Pancreas (tissue), 10 donors: ENCODE data around the gene RAD51B. TPM values are rescaled to one million over a fixed set of nuclear protein-coding genes. Genes with fewer than 3 reads are reported as not detected.

Experiments used
- ATAC-seq, 4 donors: fragments of 200-7000 bp; cut with Tn5 transposase; one replicate each; pipeline versions ENCODE4 v1.8.0 to v1.9.1; 2020; ENCODE audit warnings: mild to moderate bottlenecking in 4 of 4, moderate library complexity in 4 of 4
- DNase-seq, 6 donors: peaks; one replicate each; pipeline ENCODE4 v3.0.0-alpha.2; 2020
- FAIRE-seq: peaks from 2 replicates; lab custom pipeline; 2012; peaks lifted over from hg19 to GRCh38; lab: Jason Lieb, UNC
- H3K27ac ChIP-seq, 4 donors: fragments of 200-600 bp; sonication (generic); 1 replicate in 3 of 4; 2 replicates in 1 of 4; pipeline versions ENCODE4 v1.5.0 to v1.8.0; 2020
- H3K27me3 ChIP-seq, 4 donors: fragments of 200-600 bp; one replicate each; pipeline ENCODE4 v1.8.0; 2021
- H3K36me3 ChIP-seq, 3 donors: fragments of 200-600 bp; sonication (generic) in 1 of 3; one replicate each; pipeline versions ENCODE4 v1.5.0 to v1.8.0; 2020 to 2021
- H3K4me1 ChIP-seq, 3 donors: fragments of 200-600 bp; one replicate each; pipeline ENCODE4 v1.8.0; 2021
- H3K4me3 ChIP-seq, 4 donors: fragments of 200-600 bp; sonication (generic) in 2 of 4; one replicate each; pipeline versions ENCODE4 v1.5.0 to v1.8.0; 2020 to 2021
- H3K9me3 ChIP-seq, 4 donors: fragments of 200-600 bp; one replicate each; pipeline ENCODE4 v1.8.0; 2021
- CTCF ChIP-seq, 4 donors: fragments of 200-600 bp; sonication (generic) in 3 of 4; IDR thresholded peaks; one replicate each; pipeline versions ENCODE4 v1.5.0 to v1.8.0; 2021; ENCODE audit warnings: antibody characterized with exemption in 4 of 4
- WGBS, 2 donors: extraction: QIAGEN DNeasy Blood & Tissue Kit; methylation state at CpG; one replicate each; pipeline ENCODE4 v1.1.7; 2013; 5-methylcytosine and 5-hydroxymethylcytosine counted together
- intact Hi-C, 3 donors: fragments of 100-400 bp; cut with DNase I; formaldehyde crosslinking; loops; one replicate each; pipeline versions ENCODE4 v1.11.1 to v1.14.2; 2022
- polyA plus RNA-seq, 2 donors: library from polyadenylated mRNA; stranded (reverse); fragments of 200-250 nt; gene quantifications; one replicate each; pipeline ENCODE4 v1.2.3, GENCODE V29; 2013
- total RNA-seq, 6 donors: library from RNA; stranded (reverse); fragmentation: NEBNext Ultra II Directional in 4 of 6; extraction: Animal tissue kit (Norgen Biotek cat#: 25700) in 4 of 6; gene quantifications; one replicate each; pipeline versions ENCODE4 v1.2.1 to v1.2.4, GENCODE V29; 2021 to 2023
- donor health status: healthy with polysubstance abuse.
- donor health status: DM: no; HTN: no; CAD: no; lungs with moderate emphysema.
- donor health status: DM: no; HTN: no; CAD: no.
- donor health status: control.
- donor health status: control.
- donor health status: Bipolar disorder and iron deficiency.
- donor health status: DM: yes; HTN: yes; CAD: no.
- donor health status: DM: no; HTN: no; CAD: no.
- donor health status: DM: no; HTN: no; CAD: no.
- donor health status: DM: yes; HTN: yes; CAD: no.

RAD51B gene
- total and polyA plus RNA-seq, 8 donors, result 1.1 to 17.3 (median 5.8) TPM

GRCh38 chr14:68502230-68502629 lies 682.7 kb downstream of the RAD51B start:
- WGBS, 2 donors, result 92 to 93% methylated on average over 8 of the region's 8 CpGs
- no peaks in the 10 kb centered on the region for H3K27me3 ChIP-seq
- DNase-seq (no peak), ATAC-seq (no peak), FAIRE-seq (no peak)
- no peaks in the 10 kb centered on the region for H3K9me3 ChIP-seq
- no peaks in the 10 kb centered on the region for H3K36me3 ChIP-seq
- no peak overlapping the region for H3K27ac ChIP-seq
- no peak for TF ChIP-seq CTCF (IDR thresholded peaks at IDR 0.05)
- intact Hi-C loops, result no loop called here
- H3K4me3 ChIP-seq, result no peak overlapping the region
- H3K4me1 ChIP-seq, result peaks cover 0 to 18% (median 16%) of the 10 kb centered on the region in 3 donors

GRCh38 chr14:68503186-68503825 lies 683.7 kb downstream of the RAD51B start:
- H3K4me1 ChIP-seq, result peaks cover 0 to 24% (median 20%) of the 10 kb centered on the region in 3 donors
- no peak for TF ChIP-seq CTCF (IDR thresholded peaks at IDR 0.05)
- ATAC-seq (no peak), DNase-seq (no peak), FAIRE-seq (no peak)
- no peaks in the 10 kb centered on the region for H3K36me3 ChIP-seq
- H3K27me3 ChIP-seq, result no peaks in the 10 kb centered on the region
- H3K9me3 ChIP-seq, result no peaks in the 10 kb centered on the region
- no peak overlapping the region for H3K4me3 ChIP-seq
- H3K27ac ChIP-seq, result no peak overlapping the region
- 90 to 91% methylated on average over 7 of the region's 7 CpGs for WGBS, 2 donors
- intact Hi-C loops, result no loop called here

- Histone ChIP-seq H3K27ac (no peak overlapping the region), H3K9me3 (no peaks in the 10 kb centered on the region), H3K4me1 (peaks cover 0 to 24% (median 20%) of the 10 kb centered on the region in 3 donors), H3K27me3 (no peaks in the 10 kb centered on the region), H3K36me3 (no peaks in the 10 kb centered on the region), H3K4me3 (no peak overlapping the region)
- no peak for DNase-seq
- WGBS, 2 donors, result 93 to 97% methylated on average over 8 of the region's 8 CpGs
- intact Hi-C loops, result no loop called here
- TF ChIP-seq CTCF (IDR thresholded peaks at IDR 0.05), result no peak
- ATAC-seq, result no peak
- FAIRE-seq, result no peak
These were observed 685.3 kb downstream of the RAD51B start for GRCh38 chr14:68504861-68505260.

GRCh38 chr14:68506021-68506644 lies 686.6 kb downstream of the RAD51B start:
- no peak for DNase-seq
- H3K27ac ChIP-seq, result peak overlapping the region in 2 of 4 donors; percentile 30 to 39
- ATAC-seq, result peak in 2 of 4 donors; percentile 5 to 36
- no peak for TF ChIP-seq CTCF (IDR thresholded peaks at IDR 0.05)
- peaks cover 0 to 33% (median 20%) of the 10 kb centered on the region in 3 donors for H3K4me1 ChIP-seq
- H3K4me3 ChIP-seq, result no peak overlapping the region
- no peak for FAIRE-seq
- 74 to 81% methylated on average over 17 of the region's 17 CpGs for WGBS, 2 donors
- intact Hi-C loops, result no loop called here
- H3K9me3 ChIP-seq, result no peaks in the 10 kb centered on the region
- H3K27me3 ChIP-seq, result no peaks in the 10 kb centered on the region
- H3K36me3 ChIP-seq, result no peaks in the 10 kb centered on the region
